Suprapubic skin (tissue), 3 donors: ENCODE results near the gene MAFF.

Source experiments
- POLR2AphosphoS5 ChIP-seq, 3 donors: sonication (generic); formaldehyde crosslinking; IDR thresholded peaks; one replicate each; pipeline ENCODE4 v1.6.1; 2017; ENCODE audit warnings: antibody characterized with exemption in 3 of 3
- TF ChIP-seq, protein P1 (sequence below), 2 donors: fragments of 200-600 bp in 1 of 2; fragments of 450-650 bp in 1 of 2; sonication (generic) in 1 of 2; IDR thresholded peaks; one replicate each; pipeline ENCODE4 v1.5.1; 2016 to 2019; ENCODE audit warnings: antibody characterized with exemption in 2 of 2, mild to moderate bottlenecking in 1 of 2, moderate library complexity in 1 of 2

DNA sequence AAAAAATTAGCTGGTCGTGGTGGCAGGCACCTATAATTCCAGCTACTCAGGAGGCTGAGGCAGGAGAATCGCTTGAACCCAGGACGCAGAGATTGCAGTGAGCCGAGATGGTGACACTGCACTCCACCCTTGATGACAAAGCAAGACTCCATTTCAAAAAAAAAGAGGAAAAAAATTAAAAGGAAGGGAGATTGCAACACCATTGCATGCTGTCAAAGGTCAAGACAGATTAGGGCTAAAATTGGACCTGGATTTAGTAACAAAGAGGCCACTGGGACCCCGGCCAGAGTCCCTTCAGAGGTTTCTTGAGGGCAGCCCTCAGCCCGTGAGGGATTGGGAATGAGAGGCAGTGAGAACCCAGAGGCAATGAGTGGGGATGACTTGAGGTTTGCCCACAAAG, 8.2 kb upstream of the MAFF start:
- TF ChIP-seq, protein P1, sequence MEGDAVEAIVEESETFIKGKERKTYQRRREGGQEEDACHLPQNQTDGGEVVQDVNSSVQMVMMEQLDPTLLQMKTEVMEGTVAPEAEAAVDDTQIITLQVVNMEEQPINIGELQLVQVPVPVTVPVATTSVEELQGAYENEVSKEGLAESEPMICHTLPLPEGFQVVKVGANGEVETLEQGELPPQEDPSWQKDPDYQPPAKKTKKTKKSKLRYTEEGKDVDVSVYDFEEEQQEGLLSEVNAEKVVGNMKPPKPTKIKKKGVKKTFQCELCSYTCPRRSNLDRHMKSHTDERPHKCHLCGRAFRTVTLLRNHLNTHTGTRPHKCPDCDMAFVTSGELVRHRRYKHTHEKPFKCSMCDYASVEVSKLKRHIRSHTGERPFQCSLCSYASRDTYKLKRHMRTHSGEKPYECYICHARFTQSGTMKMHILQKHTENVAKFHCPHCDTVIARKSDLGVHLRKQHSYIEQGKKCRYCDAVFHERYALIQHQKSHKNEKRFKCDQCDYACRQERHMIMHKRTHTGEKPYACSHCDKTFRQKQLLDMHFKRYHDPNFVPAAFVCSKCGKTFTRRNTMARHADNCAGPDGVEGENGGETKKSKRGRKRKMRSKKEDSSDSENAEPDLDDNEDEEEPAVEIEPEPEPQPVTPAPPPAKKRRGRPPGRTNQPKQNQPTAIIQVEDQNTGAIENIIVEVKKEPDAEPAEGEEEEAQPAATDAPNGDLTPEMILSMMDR (IDR thresholded peaks at IDR 0.05), result no peak
- TF ChIP-seq POLR2AphosphoS5 (IDR thresholded peaks at IDR 0.05), result no peak
